Measurements from ENCODE around the gene GARIN3.

The GARIN3 gene

DNA sequence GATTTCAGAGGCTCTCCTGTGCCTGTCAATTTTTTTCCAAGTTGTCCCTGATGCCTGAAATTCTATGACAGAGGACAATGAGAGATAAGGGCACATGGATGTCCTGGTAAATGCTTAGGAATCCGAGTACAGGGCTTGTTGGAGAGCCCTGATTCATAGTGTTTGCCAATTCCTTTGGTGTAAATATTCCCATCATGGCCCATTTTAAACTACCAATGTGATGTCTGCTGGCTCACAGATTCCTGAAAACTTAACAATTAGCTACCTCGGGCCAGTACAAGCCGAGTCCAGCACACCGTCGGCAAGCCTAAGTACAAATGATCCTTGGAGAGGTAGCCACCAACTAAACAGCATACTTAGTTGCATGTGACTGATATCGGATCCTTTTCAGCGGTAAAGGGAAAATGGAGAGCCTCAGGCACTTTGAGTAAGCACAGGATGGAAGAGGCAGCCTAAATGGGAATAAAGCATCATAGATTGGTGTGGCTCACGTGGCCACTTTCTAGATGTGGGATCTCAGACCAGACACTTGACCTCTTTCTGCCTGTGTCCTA lies 18.1 kb upstream of the GARIN3 start:
- no peak for DNase-seq

DNA sequence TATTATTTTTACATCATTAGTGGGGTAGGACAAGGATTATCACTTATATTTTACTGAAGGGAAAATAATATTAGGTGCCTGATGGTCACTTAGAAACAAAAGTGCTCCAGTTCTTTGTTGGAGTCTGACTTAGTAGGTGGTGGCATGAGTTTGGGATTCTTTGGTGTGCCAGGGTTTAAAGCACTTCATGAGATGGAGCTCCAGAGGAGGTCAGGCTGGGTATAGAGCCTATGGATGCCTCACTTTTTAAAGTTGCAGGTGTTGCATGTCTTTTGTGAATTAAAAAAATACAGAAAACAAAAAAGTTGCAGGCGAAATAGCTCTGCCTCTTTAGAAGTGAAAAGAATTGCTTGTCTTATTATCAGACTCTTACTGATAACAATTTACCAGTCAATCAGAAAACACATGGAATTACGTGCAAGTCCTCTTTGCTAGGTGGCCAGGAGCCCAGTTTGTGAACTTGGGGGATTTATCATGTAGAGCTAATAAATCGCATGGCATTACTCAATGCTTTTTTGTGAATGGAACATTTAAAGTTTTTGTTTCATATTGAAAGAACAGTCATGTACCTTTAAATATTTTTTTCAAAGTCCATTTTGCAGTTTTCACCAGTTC lies 16.2 kb upstream of the GARIN3 start:
- DNase-seq = no peak

DNA sequence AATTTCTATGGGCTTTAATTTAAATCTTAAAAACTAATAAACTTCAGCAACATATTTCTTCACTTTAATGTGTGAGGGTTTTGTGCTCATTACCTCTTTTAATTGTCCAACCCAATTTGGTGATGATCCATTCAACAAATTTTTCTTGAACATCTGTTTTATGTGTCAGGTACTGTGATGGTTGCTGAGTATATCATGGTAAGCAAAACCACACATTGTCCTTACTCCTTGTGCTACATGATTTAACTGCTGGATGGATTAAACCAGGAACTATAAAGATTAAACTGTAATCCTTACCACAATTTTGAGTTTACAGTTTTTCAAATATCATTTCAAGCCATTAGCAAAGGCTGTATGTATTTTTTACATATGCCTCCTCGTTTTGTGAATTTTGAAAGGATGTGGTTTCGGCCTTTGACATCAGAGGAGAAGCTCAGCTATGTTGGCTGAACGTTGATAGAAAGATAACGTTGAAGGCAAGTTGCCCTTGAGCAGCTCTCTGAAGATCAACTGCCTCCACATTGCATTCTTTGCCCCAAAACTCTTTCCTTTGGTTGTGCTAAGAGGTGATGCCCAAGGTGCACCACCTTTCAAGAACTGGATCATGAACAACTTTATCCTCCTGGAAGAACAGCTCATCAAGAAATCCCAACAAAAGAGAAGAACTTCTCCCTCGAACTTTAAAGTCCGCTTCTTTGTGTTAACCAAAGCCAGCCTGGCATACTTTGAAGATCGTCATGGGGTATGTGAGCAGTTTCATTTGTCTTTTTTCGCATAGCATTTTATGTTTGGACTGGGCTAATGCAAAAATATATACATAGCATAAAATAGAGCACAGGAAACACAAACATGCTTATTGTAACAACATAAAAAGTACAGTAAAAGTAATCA lies 14.6 kb upstream of the GARIN3 start, which contains the start of gene ITK:
ITK (plus strand) TSS at position 467 of the 891 bp plus-strand sequence; CDS start at position 605, 138 bp downstream.
- no peak for DNase-seq

DNA sequence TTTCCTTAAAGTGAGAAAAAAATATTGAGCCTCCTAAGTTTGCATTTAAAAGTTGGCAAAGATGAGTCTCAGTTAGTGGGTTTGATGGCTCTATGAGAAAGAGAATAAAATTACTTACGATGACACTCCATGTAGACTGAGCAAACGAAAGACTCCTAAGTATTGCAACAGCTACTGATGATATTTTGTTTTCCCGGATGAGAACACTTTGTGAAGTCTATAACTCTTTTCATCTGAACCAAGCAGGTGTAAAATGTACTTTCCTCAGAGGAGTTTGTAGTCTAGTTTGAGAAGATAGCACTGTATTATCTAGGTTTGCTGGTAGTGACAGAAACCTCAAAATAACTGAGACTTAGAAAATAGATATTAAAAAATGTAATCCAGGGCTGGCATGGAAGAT lies 12.9 kb upstream of the GARIN3 start:
- no peak for DNase-seq

DNA sequence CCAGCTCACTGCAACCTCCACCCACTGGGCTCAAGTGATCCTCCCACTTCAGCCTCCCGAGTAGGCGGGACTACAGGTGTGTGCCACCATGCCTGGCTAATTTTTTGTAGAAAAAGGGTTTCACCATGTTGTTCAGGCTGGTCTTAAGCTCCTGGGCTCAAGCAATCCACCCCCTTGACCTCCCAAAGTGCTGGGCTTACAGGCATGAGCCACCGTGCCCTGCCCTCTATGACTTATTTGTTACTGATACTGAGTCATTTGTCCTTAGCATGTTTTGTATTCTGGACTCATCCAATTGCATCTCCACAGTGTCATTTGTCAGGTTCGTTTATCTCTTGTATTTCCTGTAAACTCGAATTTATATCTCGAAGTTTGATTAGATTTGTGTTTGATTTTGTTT lies 11.9 kb upstream of the GARIN3 start:
- no peak for DNase-seq

DNA sequence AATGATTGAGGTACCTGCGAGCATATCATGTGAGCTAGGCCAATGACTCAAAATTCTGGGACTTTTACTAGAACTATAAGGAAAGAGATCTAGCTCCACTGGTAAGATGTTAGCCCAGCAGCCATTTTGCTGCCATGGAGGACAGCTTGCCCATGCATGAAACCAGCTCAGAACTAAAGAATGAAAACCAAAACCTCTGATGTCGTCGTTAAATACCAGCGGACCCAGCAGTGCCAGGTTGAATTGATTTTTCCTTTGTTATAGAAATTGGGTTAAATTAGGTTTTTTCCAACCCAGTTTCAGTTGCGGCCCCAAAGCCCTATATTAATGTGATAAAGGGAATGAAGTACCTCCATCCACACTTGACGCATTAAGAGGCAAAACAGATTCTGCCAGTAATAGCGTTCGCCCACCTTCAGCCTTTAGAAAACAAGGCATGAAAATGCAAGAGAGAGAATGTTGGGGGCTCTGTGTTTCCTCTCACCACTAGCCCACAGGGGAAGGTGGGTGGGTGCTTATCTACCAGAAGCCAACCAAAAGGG lies 9.1 kb upstream of the GARIN3 start:
- no peak for DNase-seq

DNA sequence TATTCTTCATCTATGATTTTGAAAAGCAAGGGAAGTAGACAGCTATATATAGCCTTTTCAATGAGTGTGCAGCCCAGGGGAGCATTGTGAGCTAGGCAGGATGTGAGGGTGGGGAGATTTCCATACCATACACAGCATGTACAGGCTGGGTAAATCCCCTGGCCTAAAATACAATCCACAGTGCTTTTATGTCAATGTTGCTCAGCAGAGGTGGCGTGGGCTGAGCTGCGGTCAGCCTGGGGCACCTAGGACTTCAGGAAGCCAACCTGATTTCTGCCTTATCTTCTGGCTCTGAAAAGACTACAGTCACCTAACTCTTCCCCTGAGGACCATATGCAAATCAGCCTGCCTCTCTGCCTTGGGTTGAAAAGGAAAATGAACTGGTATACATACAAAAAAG lies 6.3 kb upstream of the GARIN3 start:
- DNase-seq = no peak

DNA sequence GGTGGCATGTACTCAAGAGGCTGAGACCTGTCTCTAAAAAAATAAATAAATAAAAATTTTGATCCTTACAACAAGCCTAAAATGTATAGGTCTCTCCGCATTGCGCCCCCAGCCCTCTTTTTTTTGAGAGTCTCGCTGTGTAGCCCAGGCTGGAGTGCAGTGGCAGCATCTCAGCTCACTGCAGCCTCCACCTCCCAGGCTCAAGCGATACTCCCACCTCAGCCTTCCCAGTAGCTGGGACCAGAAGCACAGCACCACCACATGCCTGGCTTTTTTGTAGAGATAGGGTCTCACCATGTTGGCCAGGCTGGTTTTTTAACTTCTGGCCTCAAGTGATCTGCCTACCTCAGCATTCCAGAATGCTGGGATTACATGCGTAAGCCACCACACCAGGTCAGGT lies 2.2 kb upstream of the GARIN3 start:
- DNase-seq = no peak

DNA sequence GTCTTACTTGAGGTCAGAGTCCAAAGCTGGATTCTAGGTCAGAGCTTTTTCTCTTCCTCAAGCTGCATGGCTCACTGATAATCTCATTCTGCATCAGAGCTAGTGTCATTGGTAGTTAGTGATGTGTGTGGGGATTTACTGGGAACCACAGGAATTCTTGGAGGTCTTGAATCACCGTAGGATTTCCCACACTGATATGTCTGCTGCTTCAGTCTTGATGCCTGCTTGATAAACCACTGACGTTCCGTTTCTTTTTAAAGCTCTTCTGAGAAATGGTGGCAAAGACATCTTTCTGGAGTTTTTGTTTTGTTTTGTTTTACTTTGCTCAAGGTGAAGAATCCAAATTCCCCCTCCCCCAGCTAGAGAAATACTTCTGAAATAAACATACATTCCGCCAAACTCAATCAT lies 1.2 kb upstream of the GARIN3 start:
- no peak for DNase-seq

DNA sequence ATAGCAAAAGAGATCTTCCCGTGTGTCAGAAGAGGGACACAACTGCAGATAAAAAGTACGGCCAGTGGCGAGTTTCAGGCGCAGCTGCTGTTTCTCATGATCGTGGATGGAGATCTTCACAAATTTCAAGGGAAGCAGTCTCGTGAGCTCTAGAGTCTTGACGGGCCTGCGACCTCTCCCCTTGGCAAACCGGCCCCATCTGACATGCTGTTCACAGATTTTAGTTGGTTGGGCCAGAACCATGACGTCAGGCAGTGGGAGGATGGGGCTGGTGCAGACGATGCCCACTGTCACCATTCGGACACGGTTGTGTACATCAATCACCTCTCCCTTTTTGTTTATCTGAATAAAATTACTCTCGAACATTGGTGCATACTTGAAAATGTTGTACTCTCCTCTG lies 396 bp downstream of the GARIN3 start:
- DNase-seq = no peak

DNA sequence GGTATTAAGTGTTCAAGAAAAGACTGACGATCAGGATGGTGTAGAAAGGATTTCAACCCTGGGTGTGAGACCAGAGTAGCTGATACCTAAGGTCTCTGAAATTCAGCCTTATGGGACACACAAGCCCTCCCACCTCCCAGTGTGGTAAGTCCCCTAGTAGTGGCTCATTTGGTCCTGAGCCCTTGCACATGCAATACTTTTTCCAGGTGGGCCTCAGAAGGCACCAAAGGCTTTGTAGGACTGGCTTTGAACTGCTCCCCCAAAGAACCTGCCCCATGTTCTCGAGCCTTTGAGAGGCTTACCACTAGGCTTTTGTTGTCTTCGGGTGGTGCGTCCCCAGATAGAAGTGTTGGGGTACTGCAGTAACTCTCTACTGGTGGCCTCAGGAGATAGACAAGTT lies 803 bp downstream of the GARIN3 start:
- DNase-seq = no peak

DNA sequence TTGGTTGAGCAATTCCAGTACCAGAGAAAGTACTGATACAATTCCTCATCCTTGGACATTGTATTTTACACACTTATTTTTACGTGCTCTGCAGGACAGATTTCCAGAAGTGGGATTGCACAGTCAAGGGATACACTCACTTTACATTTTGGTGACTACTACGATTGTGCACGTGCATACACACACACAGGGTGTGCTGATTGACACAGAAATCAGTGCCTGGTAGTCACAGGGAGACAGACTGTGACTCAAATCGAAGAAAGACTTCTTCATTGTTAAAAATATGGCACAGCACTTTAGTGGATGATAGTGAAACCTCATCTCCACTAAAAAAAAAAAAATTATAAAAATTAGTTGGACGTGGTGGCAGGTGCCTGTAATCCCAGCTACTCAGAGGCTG lies 1.5 kb downstream of the GARIN3 start:
- DNase-seq = no peak

DNA sequence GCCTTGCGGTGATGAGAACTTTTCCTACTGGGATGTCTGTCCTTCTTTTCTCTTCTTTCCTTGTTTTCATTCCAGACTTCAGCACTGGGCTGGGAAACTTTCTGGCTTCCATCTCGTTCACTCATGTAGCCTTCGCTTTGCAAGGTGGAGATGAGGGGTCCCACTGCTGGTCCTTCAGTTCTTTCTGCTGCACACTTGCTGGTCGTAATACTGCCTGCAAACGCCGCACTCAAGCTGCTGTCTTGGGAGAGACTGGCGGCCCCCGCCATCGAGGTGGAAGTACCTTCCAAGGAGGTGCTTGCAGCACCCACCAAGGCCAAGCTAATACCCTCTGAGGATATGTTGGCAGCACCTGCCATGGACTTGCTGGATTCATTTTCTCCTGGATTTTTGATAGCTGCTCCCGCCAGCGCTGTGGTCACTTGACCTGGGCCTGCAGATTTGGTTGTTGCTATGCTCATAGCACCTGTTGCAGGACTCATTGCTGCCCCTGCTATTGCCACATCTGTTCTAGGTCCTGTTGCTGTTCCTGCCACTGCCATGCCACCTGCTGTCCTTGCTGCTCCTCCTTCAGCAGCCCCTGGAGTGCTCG lies 3.0 kb downstream of the GARIN3 start:
- DNase-seq = no peak

DNA sequence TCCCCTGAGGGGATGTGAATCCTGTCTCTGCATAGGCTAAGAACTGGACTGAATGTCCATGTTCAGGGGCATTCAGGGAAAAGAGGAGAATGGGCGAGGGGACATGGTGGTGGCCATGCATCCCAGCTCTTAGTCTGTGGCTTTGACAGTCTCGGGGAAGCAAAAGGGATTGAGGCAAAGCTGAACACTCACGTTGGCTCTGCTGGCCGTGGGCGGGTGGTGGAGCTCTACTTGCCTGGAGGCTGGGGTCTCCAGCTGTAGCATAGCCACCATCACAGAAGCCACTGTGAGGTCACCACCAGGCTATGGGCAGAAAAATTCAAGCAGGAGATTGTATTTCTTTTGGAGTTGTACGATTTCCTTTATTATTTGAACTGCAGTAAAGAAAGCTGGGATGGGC lies 4.1 kb downstream of the GARIN3 start:
- DNase-seq = no peak

DNA sequence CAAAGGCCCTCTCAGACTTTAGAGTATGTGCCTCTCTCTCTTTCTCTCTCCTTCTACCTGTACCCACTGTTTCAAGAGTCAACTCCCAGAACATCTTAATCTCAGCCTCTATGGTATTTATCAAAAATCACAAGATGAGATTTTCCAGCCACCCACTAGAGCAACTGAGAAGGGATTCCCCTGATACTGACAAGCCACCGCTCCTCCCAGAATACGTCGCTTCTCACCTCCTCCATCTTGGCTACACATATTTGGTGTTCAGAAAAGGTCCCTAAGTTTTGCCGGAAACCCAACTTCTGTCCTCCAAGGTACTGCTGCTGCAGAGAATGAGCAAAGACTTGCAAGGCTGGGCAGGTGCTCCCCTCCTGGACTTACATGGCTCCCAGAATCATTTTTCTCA lies 6.1 kb downstream of the GARIN3 start:
- no peak for DNase-seq

DNA sequence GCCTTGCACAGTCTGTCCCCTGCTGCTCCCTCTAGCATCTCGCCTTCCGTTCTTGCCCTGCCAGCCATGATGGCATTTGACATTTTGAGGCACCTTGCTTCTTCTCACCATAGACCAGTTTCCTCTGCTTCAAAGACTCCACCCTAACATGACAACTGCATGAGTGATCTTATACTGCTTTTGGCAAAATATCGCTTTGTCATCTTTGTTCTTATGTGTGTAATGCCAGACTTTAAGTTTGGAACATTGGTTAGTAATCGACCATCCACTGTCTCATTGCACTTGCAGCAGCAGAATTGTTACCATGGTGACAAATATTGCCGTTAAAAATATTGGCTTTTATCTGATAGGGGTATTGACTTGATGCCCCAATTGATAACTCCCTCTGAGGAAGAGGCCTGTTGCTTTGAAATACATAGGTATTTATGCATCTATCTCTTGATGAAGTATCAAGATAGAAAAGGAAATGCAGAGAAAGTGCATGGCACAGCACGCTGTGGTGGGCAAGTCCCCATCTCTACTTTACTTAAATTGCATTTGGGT lies 6.8 kb downstream of the GARIN3 start:
- no peak for DNase-seq

DNA sequence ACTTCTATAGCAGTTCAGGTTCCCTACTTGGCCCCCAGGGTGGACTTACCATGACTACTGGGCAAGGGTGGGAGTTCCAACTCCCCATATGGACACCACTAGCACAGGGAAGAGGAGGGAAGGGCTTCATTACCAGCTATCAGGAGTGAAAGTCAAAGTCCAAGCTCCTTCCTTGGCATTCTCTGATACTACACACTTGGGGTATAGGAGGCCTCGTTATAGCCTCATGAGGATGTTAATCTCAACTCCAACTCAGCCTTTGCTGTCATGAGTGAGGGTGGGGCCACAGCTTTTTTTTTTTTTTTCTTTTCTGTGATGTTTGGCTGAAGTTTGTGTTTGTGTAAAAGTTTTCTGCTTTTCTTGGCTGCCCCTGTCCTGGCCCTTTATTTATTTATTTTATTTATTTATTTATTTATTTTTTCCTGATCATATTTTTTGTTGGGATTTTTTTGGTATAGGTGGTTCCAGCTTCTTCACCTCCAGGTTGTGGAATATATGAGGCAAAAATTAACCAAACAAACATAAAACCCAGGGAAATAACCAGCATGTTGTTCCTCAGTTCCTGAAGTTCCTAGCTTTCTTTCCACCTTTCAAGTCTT lies 8.7 kb downstream of the GARIN3 start:
- DNase-seq = no peak

DNA sequence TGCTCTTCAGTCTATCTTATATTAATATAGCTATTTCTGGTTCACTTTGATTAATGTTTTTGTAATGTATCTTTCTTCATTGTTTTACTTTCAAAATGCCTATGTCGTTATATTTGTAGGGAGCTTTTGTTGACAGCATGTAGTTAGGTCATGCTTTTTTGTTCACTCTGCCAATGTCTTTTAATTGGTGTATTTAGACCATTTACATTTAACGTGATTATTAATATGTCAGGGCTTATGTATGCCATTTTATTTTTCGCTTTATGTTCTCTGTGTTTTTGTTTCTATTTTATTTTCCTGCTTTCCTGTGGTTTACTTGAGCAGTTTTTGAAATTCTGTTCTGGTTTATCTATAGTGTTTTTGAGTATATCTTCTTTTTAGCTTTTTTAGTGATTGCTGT lies 10.8 kb downstream of the GARIN3 start:
- no peak for DNase-seq

DNA sequence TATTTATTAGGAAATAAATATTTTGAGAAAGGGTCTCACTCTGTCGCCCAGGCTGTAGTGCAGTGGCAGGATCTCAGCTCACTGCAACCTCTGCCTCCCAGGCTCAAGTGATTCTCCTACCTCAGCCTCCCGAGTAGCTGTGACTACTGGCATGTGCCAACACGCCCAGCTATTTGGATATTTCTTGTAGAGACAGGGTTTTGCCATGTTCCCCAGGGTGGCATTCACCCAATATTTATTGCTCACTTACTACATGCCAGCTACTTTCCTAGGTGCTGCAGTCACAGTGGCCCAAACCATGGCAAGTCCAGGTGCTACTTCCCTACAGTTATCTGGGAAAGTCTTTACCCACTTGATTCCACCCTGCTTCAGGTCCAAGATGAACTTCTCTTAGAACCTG lies 15.1 kb downstream of the GARIN3 start:
- no peak for DNase-seq

DNA sequence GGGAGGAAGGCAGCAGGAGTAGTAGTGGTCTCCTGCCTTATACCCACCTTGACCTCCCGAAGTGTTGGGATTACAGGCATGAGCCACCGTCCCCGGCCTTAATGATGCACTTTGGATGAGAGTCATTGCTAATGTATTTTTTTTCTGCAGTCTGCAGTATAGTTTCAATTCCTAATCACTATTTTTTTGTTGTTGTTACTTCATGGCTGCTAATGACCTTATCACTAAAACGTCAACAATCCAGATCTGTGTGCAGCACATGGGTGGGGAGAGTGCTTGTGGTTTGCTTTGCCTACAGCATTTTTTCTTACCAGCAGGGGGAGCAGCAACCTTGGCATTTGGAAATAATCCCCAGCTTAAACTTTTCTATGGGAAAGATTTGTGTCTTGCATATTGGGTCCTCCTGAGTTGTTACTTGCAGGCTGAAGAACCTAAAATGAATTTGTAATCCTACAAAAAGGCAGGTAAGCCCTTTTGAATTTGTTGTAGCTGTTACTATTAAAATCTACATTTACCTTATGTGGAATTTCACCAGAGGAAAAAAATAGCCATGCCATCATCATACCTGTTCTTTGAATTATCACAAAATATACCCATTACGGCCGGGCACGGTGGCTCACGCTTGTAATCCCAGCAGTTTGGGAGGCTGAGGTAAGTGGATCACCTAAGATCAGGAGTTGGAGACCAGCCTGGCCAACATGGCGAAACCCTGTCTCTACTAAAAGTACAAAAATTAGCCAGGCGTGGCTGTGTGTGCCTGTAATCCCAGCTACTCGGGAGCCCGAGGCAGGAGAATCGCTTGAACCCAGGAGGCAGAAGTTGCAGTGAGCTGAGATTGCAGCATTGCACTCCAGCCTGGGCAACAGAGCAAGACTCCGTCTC lies 17.1 kb downstream of the GARIN3 start:
- peak; percentile 57 for DNase-seq

DNA sequence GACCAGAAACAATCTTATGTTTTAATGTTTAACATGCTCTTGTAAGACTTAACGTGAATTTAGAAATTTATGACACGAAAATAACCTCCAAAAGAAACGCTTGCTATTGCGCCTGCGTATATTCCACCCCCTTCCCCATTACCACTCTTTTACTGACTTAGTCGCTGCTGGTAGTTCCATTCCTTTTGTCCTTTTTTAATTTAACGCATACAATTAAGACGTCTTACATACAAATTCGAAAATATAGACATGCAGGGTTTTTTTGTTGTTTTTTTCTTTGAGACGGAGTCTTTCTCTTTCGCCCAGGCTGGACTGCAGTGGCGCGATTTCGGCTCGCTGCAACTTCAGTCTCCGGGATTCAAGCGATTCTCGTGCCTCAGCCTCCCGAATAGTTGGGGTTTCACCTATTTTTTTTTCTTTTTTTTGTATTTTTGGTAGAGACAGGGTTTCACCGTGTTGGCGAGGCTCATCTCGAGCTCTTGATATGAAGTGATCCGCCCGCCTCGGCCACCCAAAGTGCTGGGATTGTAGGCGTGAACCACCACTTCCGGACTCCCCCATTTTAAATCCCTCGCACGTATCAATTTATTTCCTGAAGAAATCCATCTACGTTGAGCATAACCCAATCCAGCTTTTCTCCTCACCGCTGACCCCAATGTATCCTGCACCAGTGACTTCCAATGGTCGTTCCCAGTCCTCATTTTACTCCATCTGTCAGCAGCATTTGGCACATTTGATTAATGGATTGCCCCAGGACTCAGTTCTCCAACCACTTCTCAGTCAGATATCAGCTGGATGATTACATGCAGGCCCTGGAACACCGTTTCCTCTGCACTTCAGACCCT lies 22.7 kb downstream of the GARIN3 start:
- peak; percentile 57 for DNase-seq

Data from NCI-H2029 (cell line).